IMR-90 (cell line): ENCODE measurements around the gene ABI3. TPM values are rescaled to one million over a fixed set of nuclear protein-coding genes. Genes with fewer than 3 reads are reported as not detected.

Experiments
- CTCF ChIP-seq: conservative IDR thresholded peaks from 2 replicates; pipeline ENCODE4 v1.5.1; 2012; ENCODE audit warnings: mild to moderate bottlenecking, low read depth, low read length, improper control_type of control experiment
- ELK1 ChIP-seq: fragments of 150-350 bp; IDR thresholded peaks from 2 replicates; pipeline ENCODE4 v1.6.1; 2016; ENCODE audit warnings: low read depth, mild to moderate bottlenecking, low read length, moderate library complexity, borderline replicate concordance
- POLR2A ChIP-seq: IDR thresholded peaks from 2 replicates; pipeline ENCODE4 v1.6.1; 2012; ENCODE audit warnings: mild to moderate bottlenecking, low read depth, low read length
- polyA plus RNA-seq, 3 experiments: library from polyadenylated mRNA; depleted of rRNA; stranded (reverse); fragments of >200 nt; gene quantifications; 2 replicates each; pipeline ENCODE4 v1.2.3, GENCODE V29; 2012; ENCODE audit warnings: low replicate concordance in 1 of 3
- total RNA-seq: library from RNA; depleted of rRNA; stranded (reverse); fragments of >200 nt; gene quantifications from 2 replicates; pipeline ENCODE4 v1.2.3, GENCODE V29; 2012

ABI3 gene
- total and polyA plus RNA-seq, 2 of the 4 experiments (the other 2 are of a cell fraction) = 1.1 to 1.2 TPM

- TF ChIP-seq CTCF = no peak
- TF ChIP-seq POLR2A = no peak
- no peak for TF ChIP-seq ELK1
Observed at GRCh38 chr17:49229805-49230600, 19.5 kb downstream of the ABI3 start (continued).
